ENCODE data around the gene TSHR. TPM values are rescaled to one million over a fixed set of nuclear protein-coding genes. Genes with fewer than 3 reads are reported as not detected.
"Not testable (repeated sequence)": the region's sequence is repeated elsewhere in the genome, so short reads cannot be mapped to it uniquely, and the experiment has no call there.

TSHR gene
- total RNA-seq, 4 donors from 2014 or later: 0.37 to 2.4 (median 0.85) TPM

DNA sequence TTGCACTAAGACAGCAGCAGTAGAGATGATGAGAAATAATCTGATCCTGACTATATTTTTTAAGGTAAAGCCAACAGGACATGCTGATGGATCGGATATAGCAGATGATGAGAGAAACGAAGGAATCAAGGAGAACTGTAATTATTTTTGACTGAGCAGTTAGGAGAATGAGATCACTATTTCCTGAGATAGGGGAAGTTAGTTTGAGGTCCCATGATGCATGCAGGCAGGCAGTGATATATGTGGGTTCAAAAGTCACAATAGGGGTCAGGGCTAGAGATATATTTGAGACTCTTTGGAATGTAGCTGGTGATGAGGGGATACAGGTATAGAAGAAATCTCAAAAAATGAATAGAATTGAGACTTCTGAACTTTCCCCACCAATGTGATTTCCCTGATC is 157.8 kb downstream of the TSHR start:
- 80 to 91% methylated on average over 2 of the region's 2 CpGs for WGBS, 2 donors (ENCODE audit: low coverage in 1 of 2)
- H3K27me3 ChIP-seq: no peaks in the 10 kb centered on the region

DNA sequence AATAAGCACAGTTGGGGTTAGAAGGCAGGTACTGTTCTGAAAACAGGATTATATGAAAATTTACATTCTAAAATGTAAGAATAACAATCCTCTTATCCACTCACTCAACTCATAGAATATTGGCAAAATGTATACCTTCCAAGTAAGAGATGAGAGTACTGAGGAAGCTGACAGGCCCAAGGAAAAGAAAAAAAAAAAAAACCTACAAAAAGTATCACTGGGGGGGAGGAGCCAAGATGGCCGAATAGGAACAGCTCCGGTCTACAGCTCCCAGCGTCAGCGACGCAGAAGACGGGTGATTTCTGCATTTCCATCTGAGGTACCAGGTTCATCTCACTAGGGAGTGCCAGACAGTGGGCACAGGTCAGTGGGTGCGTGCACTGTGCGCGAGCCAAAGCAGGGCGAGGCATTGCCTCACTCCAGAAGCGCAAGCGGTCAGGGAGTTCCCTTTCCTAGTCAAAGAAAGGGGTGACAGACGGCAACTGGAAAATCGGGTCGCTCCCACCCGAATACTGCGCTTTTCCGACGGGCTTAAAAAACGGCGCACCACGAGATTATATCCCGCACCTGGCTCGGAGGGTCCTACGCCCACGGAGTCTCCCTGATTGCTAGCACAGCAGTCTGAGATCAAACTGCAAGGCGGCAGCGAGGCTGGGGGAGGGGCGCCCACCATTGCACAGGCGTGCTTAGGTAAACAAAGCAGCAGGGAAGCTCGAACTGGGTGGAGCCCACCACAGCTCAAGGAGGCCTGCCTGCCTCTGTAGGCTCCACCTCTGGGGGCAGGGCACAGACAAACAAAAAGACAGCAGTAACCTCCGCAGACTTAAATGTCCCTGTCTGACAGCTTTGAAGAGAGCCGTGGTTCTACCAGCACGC is 158.8 kb downstream of the TSHR start:
- 86% methylated on average over 33 of the region's 34 CpGs; no CpG with 5 or more reads in 1 of the 2 donors for WGBS, 2 donors (ENCODE audit: low coverage in 1 of 2)
- DNase-seq; H3K27ac ChIP-seq; H3K9me3 ChIP-seq; H3K4me3 ChIP-seq; in situ Hi-C loops (cut with MboI; ENCODE audit: low pct_ligation_motif_present in 1 of 4, low pct_unique_long_range_greater_than_20kb in 1 of 4, low sequenced_read_pairs in 3 of 4); H3K4me1 ChIP-seq; H3K27me3 ChIP-seq; intact Hi-C loops (cut with DNase I; ENCODE audit: low total_unique reads); H3K36me3 ChIP-seq: not testable (repeated sequence)

More for the DNA sequence above, 157.8 kb downstream of the TSHR start:
- no peak for TF ChIP-seq POLR2A (IDR thresholded peaks at IDR 0.05)
- no peak for TF ChIP-seq EP300 (IDR thresholded peaks at IDR 0.05; ENCODE audit: low read depth)
- TF ChIP-seq, protein P1, sequence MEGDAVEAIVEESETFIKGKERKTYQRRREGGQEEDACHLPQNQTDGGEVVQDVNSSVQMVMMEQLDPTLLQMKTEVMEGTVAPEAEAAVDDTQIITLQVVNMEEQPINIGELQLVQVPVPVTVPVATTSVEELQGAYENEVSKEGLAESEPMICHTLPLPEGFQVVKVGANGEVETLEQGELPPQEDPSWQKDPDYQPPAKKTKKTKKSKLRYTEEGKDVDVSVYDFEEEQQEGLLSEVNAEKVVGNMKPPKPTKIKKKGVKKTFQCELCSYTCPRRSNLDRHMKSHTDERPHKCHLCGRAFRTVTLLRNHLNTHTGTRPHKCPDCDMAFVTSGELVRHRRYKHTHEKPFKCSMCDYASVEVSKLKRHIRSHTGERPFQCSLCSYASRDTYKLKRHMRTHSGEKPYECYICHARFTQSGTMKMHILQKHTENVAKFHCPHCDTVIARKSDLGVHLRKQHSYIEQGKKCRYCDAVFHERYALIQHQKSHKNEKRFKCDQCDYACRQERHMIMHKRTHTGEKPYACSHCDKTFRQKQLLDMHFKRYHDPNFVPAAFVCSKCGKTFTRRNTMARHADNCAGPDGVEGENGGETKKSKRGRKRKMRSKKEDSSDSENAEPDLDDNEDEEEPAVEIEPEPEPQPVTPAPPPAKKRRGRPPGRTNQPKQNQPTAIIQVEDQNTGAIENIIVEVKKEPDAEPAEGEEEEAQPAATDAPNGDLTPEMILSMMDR (IDR thresholded peaks at IDR 0.05): no peak
- TF ChIP-seq POLR2AphosphoS5 (IDR thresholded peaks at IDR 0.05): no peak
- DNase-seq: no peak
- H3K4me1 ChIP-seq: no peaks in the 10 kb centered on the region
- no peak overlapping the region for H3K4me3 ChIP-seq
- intact Hi-C loops (cut with DNase I; ENCODE audit: low total_unique reads): no loop called here
- H3K27ac ChIP-seq: no peak overlapping the region
- in situ Hi-C loops (cut with MboI; ENCODE audit: low pct_ligation_motif_present in 1 of 4, low pct_unique_long_range_greater_than_20kb in 1 of 4, low sequenced_read_pairs in 3 of 4): no loop called here
- no peaks in the 10 kb centered on the region for H3K9me3 ChIP-seq
- H3K36me3 ChIP-seq: no peaks in the 10 kb centered on the region

DNA sequence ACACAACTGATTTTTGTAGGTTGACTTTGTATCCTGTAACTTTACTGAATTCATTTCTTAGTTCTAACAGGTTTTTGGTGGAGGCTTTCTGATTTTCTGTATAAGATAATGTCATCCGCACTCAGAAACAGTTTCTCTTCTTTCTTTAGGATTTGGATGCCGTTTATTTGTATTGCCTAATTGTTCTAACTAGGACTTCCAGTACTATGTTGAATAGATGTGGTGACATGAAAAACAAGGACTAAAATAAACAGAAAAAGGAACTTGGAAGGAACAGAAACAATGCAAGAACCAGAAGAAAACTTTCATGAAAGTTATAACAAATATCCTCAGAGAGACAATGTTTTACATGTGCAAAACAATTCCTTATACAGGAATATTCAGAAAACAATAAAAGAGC is 165.1 kb downstream of the TSHR start:
- TF ChIP-seq, protein P1 (IDR thresholded peaks at IDR 0.05): no peak
- TF ChIP-seq EP300 (IDR thresholded peaks at IDR 0.05; ENCODE audit: low read depth): no peak
- TF ChIP-seq POLR2AphosphoS5 (IDR thresholded peaks at IDR 0.05): no peak
- no peak for TF ChIP-seq POLR2A (IDR thresholded peaks at IDR 0.05)
- H3K4me3 ChIP-seq: no peak overlapping the region
- no peaks in the 10 kb centered on the region for H3K27me3 ChIP-seq
- intact Hi-C loops (cut with DNase I; ENCODE audit: low total_unique reads) (no loop called here), in situ Hi-C loops (cut with MboI; ENCODE audit: low pct_ligation_motif_present in 1 of 4, low pct_unique_long_range_greater_than_20kb in 1 of 4, low sequenced_read_pairs in 3 of 4) (no loop called here)
- H3K36me3 ChIP-seq: no peaks in the 10 kb centered on the region
- H3K27ac ChIP-seq: peak overlapping the region in 2 of 4 donors; percentile 20 to 57
- H3K9me3 ChIP-seq: no peaks in the 10 kb centered on the region
- no peaks in the 10 kb centered on the region for H3K4me1 ChIP-seq
- DNase-seq: no peak
- 38 to 79% methylated on average over 2 of the region's 2 CpGs for WGBS, 2 donors (ENCODE audit: low coverage in 1 of 2)

DNA sequence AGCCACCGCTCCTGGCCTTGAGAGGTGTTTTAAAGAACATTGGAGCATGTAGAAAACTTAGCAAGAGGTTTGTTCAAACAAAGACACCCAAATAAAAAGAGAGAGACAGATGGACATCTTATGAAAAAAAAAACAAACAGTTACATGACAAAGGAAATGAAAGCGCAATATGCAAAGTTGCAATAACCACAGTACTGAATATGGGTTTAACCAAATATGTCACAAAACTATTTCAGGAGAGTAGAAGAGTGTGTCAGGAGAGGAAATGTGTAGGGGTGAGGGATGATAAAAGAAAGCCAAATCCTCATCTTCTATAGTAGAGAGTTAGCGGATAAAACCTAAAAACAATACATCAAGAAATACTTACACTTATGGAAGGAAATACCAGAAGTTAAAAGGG is 166.9 kb downstream of the TSHR start:
- Histone ChIP-seq H3K36me3 (no peaks in the 10 kb centered on the region), H3K4me3 (no peak overlapping the region), H3K27ac (no peak overlapping the region), H3K9me3 (no peaks in the 10 kb centered on the region), H3K27me3 (no peaks in the 10 kb centered on the region), H3K4me1 (no peaks in the 10 kb centered on the region)
- WGBS, 2 donors (ENCODE audit: low coverage in 1 of 2): 72 to 82% methylated on average over 3 of the region's 3 CpGs
- intact Hi-C loops (cut with DNase I; ENCODE audit: low total_unique reads) (no loop called here), in situ Hi-C loops (cut with MboI; ENCODE audit: low pct_ligation_motif_present in 1 of 4, low pct_unique_long_range_greater_than_20kb in 1 of 4, low sequenced_read_pairs in 3 of 4) (no loop called here)
- TF ChIP-seq POLR2AphosphoS5 (IDR thresholded peaks at IDR 0.05) (no peak), POLR2A (IDR thresholded peaks at IDR 0.05) (no peak), EP300 (IDR thresholded peaks at IDR 0.05; ENCODE audit: low read depth) (no peak)
- TF ChIP-seq, protein P1 (IDR thresholded peaks at IDR 0.05): no peak
- no peak for DNase-seq
